Measurements from ENCODE around the gene RERE.

RERE gene

GRCh38 chr1:8462371-8462892 is 355.0 kb downstream of the RERE start:
- no peak overlapping the region for H2AFZ ChIP-seq (ENCODE audit: low read length)
- no peak overlapping the region for H4K91ac ChIP-seq (ENCODE audit: low read depth, low read length, poor library complexity)
- H2BK12ac ChIP-seq (ENCODE audit: low read length): peak overlapping the region; percentile 65
- no peak overlapping the region for H3K4me2 ChIP-seq (ENCODE audit: insufficient read depth, low read length, poor library complexity, severe bottlenecking)
- peak overlapping the region; percentile 29 for H3K27ac ChIP-seq (replicated peaks; ENCODE audit: low read length)
- H3K4ac ChIP-seq (ENCODE audit: low read length): no peak overlapping the region
- no peak overlapping the region for H2AK5ac ChIP-seq (ENCODE audit: low read depth, low read length)
- peak overlapping the region; percentile 57 for H3K18ac ChIP-seq (ENCODE audit: low read length)
- no peak overlapping the region for H4K8ac ChIP-seq (ENCODE audit: low read depth, low read length)
- H2BK120ac ChIP-seq (ENCODE audit: low read depth, low read length): no peak overlapping the region
- peaks cover 26 to 56% of the 10 kb centered on the region in 2 donors for H3K4me1 ChIP-seq (ENCODE audit: control insufficient read depth in 2 of 2, insufficient read depth in 1 of 2, low read depth in 1 of 2, low read length in 2 of 2)
- no CpG with 5 or more reads among the region's 13 CpGs for WGBS, 2 donors (ENCODE audit: extremely low coverage in 2 of 2, insufficient read length in 2 of 2, insufficient replicate concordance in 1 of 2)
- DNase-seq (ENCODE audit: low spot score): no peak
- no peaks in the 10 kb centered on the region for H3K27me3 ChIP-seq (ENCODE audit: control insufficient read depth in 3 of 3, insufficient read depth in 3 of 3, low read depth in 1 of 3, low read length in 3 of 3)
- no peak overlapping the region for H3K14ac ChIP-seq (ENCODE audit: low read length)
- H3K9ac ChIP-seq (ENCODE audit: low read depth, low read length, poor library complexity): no peak overlapping the region
- no peak overlapping the region for H3K23ac ChIP-seq (ENCODE audit: low read depth, low read length, poor library complexity)
- H2BK5ac ChIP-seq (ENCODE audit: low read length): no peak overlapping the region
- H3K36me3 ChIP-seq (replicated peaks in 1 of 2; ENCODE audit: control insufficient read depth in 2 of 2, insufficient read depth in 2 of 2, low read length in 2 of 2): peaks cover 0 to 42% of the 10 kb centered on the region in 2 donors
- H3K9me3 ChIP-seq (replicated peaks in 1 of 2; ENCODE audit: control insufficient read depth in 2 of 2, insufficient read depth in 1 of 2, low read depth in 1 of 2, low read length in 2 of 2): no peaks in the 10 kb centered on the region
- no peak overlapping the region for H3K4me3 ChIP-seq (ENCODE audit: low read length in 2 of 2)
- H3K79me1 ChIP-seq (ENCODE audit: low read depth, low read length): peaks cover 2% of the 10 kb centered on the region
- H2BK15ac ChIP-seq (ENCODE audit: low read length): no peak overlapping the region

- WGBS, 2 donors (ENCODE audit: extremely low coverage in 2 of 2, insufficient read length in 2 of 2, insufficient replicate concordance in 1 of 2): no CpG with 5 or more reads among the region's 5 CpGs
- Histone ChIP-seq H2AFZ (ENCODE audit: low read length) (no peak overlapping the region), H3K18ac (ENCODE audit: low read length) (no peak overlapping the region), H3K27ac (replicated peaks; ENCODE audit: low read length) (peak overlapping the region; percentile 19), H3K27me3 (ENCODE audit: control insufficient read depth in 3 of 3, insufficient read depth in 3 of 3, low read depth in 1 of 3, low read length in 3 of 3) (no peaks in the 10 kb centered on the region), H2AK5ac (ENCODE audit: low read depth, low read length) (no peak overlapping the region), H4K8ac (ENCODE audit: low read depth, low read length) (no peak overlapping the region), H3K4me3 (ENCODE audit: low read length in 2 of 2) (no peak overlapping the region), H3K9ac (ENCODE audit: low read depth, low read length, poor library complexity) (no peak overlapping the region), H2BK12ac (ENCODE audit: low read length) (no peak overlapping the region), H4K91ac (ENCODE audit: low read depth, low read length, poor library complexity) (no peak overlapping the region), H2BK15ac (ENCODE audit: low read length) (no peak overlapping the region), H3K4me2 (ENCODE audit: insufficient read depth, low read length, poor library complexity, severe bottlenecking) (no peak overlapping the region), H3K4me1 (ENCODE audit: control insufficient read depth in 2 of 2, insufficient read depth in 1 of 2, low read depth in 1 of 2, low read length in 2 of 2) (peaks cover 26 to 56% of the 10 kb centered on the region in 2 donors), H2BK5ac (ENCODE audit: low read length) (no peak overlapping the region), H3K23ac (ENCODE audit: low read depth, low read length, poor library complexity) (no peak overlapping the region), H3K36me3 (replicated peaks in 1 of 2; ENCODE audit: control insufficient read depth in 2 of 2, insufficient read depth in 2 of 2, low read length in 2 of 2) (peaks cover 0 to 42% of the 10 kb centered on the region in 2 donors), H2BK120ac (ENCODE audit: low read depth, low read length) (no peak overlapping the region), H3K79me1 (ENCODE audit: low read depth, low read length) (peaks cover 2% of the 10 kb centered on the region), H3K4ac (ENCODE audit: low read length) (no peak overlapping the region), H3K9me3 (replicated peaks in 1 of 2; ENCODE audit: control insufficient read depth in 2 of 2, insufficient read depth in 1 of 2, low read depth in 1 of 2, low read length in 2 of 2) (no peaks in the 10 kb centered on the region), H3K14ac (ENCODE audit: low read length) (no peak overlapping the region)
- DNase-seq (ENCODE audit: low spot score): no peak
These were observed 355.9 kb downstream of the RERE start for GRCh38 chr1:8461351-8462110.

- no peak overlapping the region for H3K18ac ChIP-seq (ENCODE audit: low read length)
- H3K4me3 ChIP-seq (ENCODE audit: low read length in 2 of 2): no peak overlapping the region
- H2AK5ac ChIP-seq (ENCODE audit: low read depth, low read length): no peak overlapping the region
- H2BK12ac ChIP-seq (ENCODE audit: low read length): no peak overlapping the region
- H2BK5ac ChIP-seq (ENCODE audit: low read length): no peak overlapping the region
- no peak overlapping the region for H4K91ac ChIP-seq (ENCODE audit: low read depth, low read length, poor library complexity)
- H3K4ac ChIP-seq (ENCODE audit: low read length): no peak overlapping the region
- no peak overlapping the region for H3K23ac ChIP-seq (ENCODE audit: low read depth, low read length, poor library complexity)
- H2AFZ ChIP-seq (ENCODE audit: low read length): no peak overlapping the region
- no peak overlapping the region for H3K4me2 ChIP-seq (ENCODE audit: insufficient read depth, low read length, poor library complexity, severe bottlenecking)
- peaks cover 0 to 41% of the 10 kb centered on the region in 2 donors for H3K36me3 ChIP-seq (replicated peaks in 1 of 2; ENCODE audit: control insufficient read depth in 2 of 2, insufficient read depth in 2 of 2, low read length in 2 of 2)
- peaks cover 2% of the 10 kb centered on the region for H3K79me1 ChIP-seq (ENCODE audit: low read depth, low read length)
- H3K9me3 ChIP-seq (replicated peaks in 1 of 2; ENCODE audit: control insufficient read depth in 2 of 2, insufficient read depth in 1 of 2, low read depth in 1 of 2, low read length in 2 of 2): no peaks in the 10 kb centered on the region
- no peak overlapping the region for H3K14ac ChIP-seq (ENCODE audit: low read length)
- no peak overlapping the region for H3K9ac ChIP-seq (ENCODE audit: low read depth, low read length, poor library complexity)
- peaks cover 26 to 56% of the 10 kb centered on the region in 2 donors for H3K4me1 ChIP-seq (ENCODE audit: control insufficient read depth in 2 of 2, insufficient read depth in 1 of 2, low read depth in 1 of 2, low read length in 2 of 2)
- WGBS, 2 donors (ENCODE audit: extremely low coverage in 2 of 2, insufficient read length in 2 of 2, insufficient replicate concordance in 1 of 2): no CpG with 5 or more reads among the region's 5 CpGs
- H3K27ac ChIP-seq (replicated peaks; ENCODE audit: low read length): no peak overlapping the region
- no peaks in the 10 kb centered on the region for H3K27me3 ChIP-seq (ENCODE audit: control insufficient read depth in 3 of 3, insufficient read depth in 3 of 3, low read depth in 1 of 3, low read length in 3 of 3)
- no peak overlapping the region for H2BK120ac ChIP-seq (ENCODE audit: low read depth, low read length)
- H2BK15ac ChIP-seq (ENCODE audit: low read length): no peak overlapping the region
- no peak for DNase-seq (ENCODE audit: low spot score)
- H4K8ac ChIP-seq (ENCODE audit: low read depth, low read length): no peak overlapping the region
These were observed 356.7 kb downstream of the RERE start for GRCh38 chr1:8460784-8461183.

- no peak overlapping the region for H4K91ac ChIP-seq (ENCODE audit: low read depth, low read length, poor library complexity)
- no peak overlapping the region for H2BK15ac ChIP-seq (ENCODE audit: low read length)
- H3K4me3 ChIP-seq (ENCODE audit: low read length in 2 of 2): no peak overlapping the region
- H3K79me1 ChIP-seq (ENCODE audit: low read depth, low read length): peaks cover 2% of the 10 kb centered on the region
- H2BK12ac ChIP-seq (ENCODE audit: low read length): no peak overlapping the region
- no peak overlapping the region for H3K14ac ChIP-seq (ENCODE audit: low read length)
- H2BK5ac ChIP-seq (ENCODE audit: low read length): no peak overlapping the region
- H3K4ac ChIP-seq (ENCODE audit: low read length): no peak overlapping the region
- H3K9ac ChIP-seq (ENCODE audit: low read depth, low read length, poor library complexity): no peak overlapping the region
- H3K4me2 ChIP-seq (ENCODE audit: insufficient read depth, low read length, poor library complexity, severe bottlenecking): no peak overlapping the region
- DNase-seq (ENCODE audit: low spot score): peak; percentile 70
- H3K23ac ChIP-seq (ENCODE audit: low read depth, low read length, poor library complexity): no peak overlapping the region
- H2AK5ac ChIP-seq (ENCODE audit: low read depth, low read length): no peak overlapping the region
- H3K4me1 ChIP-seq (ENCODE audit: control insufficient read depth in 2 of 2, insufficient read depth in 1 of 2, low read depth in 1 of 2, low read length in 2 of 2): peaks cover 24 to 54% of the 10 kb centered on the region in 2 donors
- H3K18ac ChIP-seq (ENCODE audit: low read length): no peak overlapping the region
- no peaks in the 10 kb centered on the region for H3K27me3 ChIP-seq (ENCODE audit: control insufficient read depth in 3 of 3, insufficient read depth in 3 of 3, low read depth in 1 of 3, low read length in 3 of 3)
- no peak overlapping the region for H2BK120ac ChIP-seq (ENCODE audit: low read depth, low read length)
- no peak overlapping the region for H3K27ac ChIP-seq (replicated peaks; ENCODE audit: low read length)
- no peaks in the 10 kb centered on the region for H3K9me3 ChIP-seq (replicated peaks in 1 of 2; ENCODE audit: control insufficient read depth in 2 of 2, insufficient read depth in 1 of 2, low read depth in 1 of 2, low read length in 2 of 2)
- no peak overlapping the region for H2AFZ ChIP-seq (ENCODE audit: low read length)
- peaks cover 0 to 41% of the 10 kb centered on the region in 2 donors for H3K36me3 ChIP-seq (replicated peaks in 1 of 2; ENCODE audit: control insufficient read depth in 2 of 2, insufficient read depth in 2 of 2, low read length in 2 of 2)
- no CpG with 5 or more reads among the region's 4 CpGs for WGBS, 2 donors (ENCODE audit: extremely low coverage in 2 of 2, insufficient read length in 2 of 2, insufficient replicate concordance in 1 of 2)
- no peak overlapping the region for H4K8ac ChIP-seq (ENCODE audit: low read depth, low read length)
These were observed 357.3 kb downstream of the RERE start for GRCh38 chr1:8460132-8460544.

Data from neuronal stem cell (in vitro differentiated cells).